Right lobe of liver (tissue), 6 donors: ENCODE results near the gene YLPM1. TPM values are rescaled to one million over a fixed set of nuclear protein-coding genes. Genes with fewer than 3 reads are reported as not detected.

Experiments
- ATAC-seq, 4 donors: fragments of 200-7000 bp; cut with Tn5 transposase; one replicate each; pipeline ENCODE4 v1.9.1; 2020; ENCODE audit warnings: mild to moderate bottlenecking in 4 of 4, moderate library complexity in 4 of 4
- DNase-seq, 3 donors: peaks; one replicate each; pipeline ENCODE4 v3.0.0-alpha.2; 2020
- H3K27ac ChIP-seq, 3 donors: fragments of 200-600 bp; one replicate each; pipeline ENCODE4 v1.8.0; 2022
- H3K27me3 ChIP-seq, 2 donors: fragments of 200-600 bp; one replicate each; pipeline ENCODE4 v1.8.0; 2022
- H3K36me3 ChIP-seq, 4 donors: fragments of 200-600 bp; sonication (generic) in 1 of 4; one replicate each; pipeline versions ENCODE4 v1.5.1 to v1.8.0; 2017 to 2022; ENCODE audit warnings: control low read depth in 1 of 4
- H3K4me1 ChIP-seq, 4 donors: fragments of 200-600 bp; sonication (generic) in 1 of 4; one replicate each; pipeline versions ENCODE4 v1.5.1 to v1.8.0; 2017 to 2022; ENCODE audit warnings: control low read depth in 1 of 4
- H3K4me3 ChIP-seq, 3 donors: fragments of 200-600 bp; one replicate each; pipeline ENCODE4 v1.8.0; 2022
- H3K9me3 ChIP-seq, 4 donors: fragments of 200-600 bp; sonication (generic) in 1 of 4; one replicate each; pipeline versions ENCODE4 v1.5.1 to v1.8.0; 2017 to 2022; ENCODE audit warnings: control low read depth in 1 of 4
- CTCF ChIP-seq, 4 donors: fragments of 200-600 bp in 3 of 4; fragments of 450-650 bp in 1 of 4; IDR thresholded peaks; one replicate each; pipeline versions ENCODE4 v1.5.1 to v1.8.0; 2016 to 2022; ENCODE audit warnings: antibody characterized with exemption in 4 of 4, mild to moderate bottlenecking in 2 of 4
- POLR2A ChIP-seq: fragments of 450-650 bp; IDR thresholded peaks from one replicate; pipeline ENCODE4 v1.6.1; 2017; ENCODE audit warnings: antibody characterized with exemption, mild to moderate bottlenecking
- WGBS: methylation state at CpG from one replicate; pipeline ENCODE4 v1.1.6; 2018; ENCODE audit warnings: low coverage, low lambda C conversion rate; ENCODE audit not compliant: insufficient coverage; ENCODE audit errors: missing lambda C conversion rate; 5-methylcytosine and 5-hydroxymethylcytosine counted together
- intact Hi-C, 2 donors: fragments of 100-400 bp; cut with DNase I; formaldehyde crosslinking; loops; one replicate each; pipeline versions ENCODE4 v1.11.2 to v1.14.1; 2022
- total RNA-seq, 6 experiments: library from RNA; depleted of rRNA in 2 of 6; stranded (reverse); fragments of >200 nt in 2 of 6; fragmentation: NEBNext Ultra II Directional in 3 of 6; extraction: Animal tissue kit (Norgen Biotek cat#: 25700) in 3 of 6; gene quantifications; one replicate each; pipeline versions ENCODE4 v1.1.0 to v1.2.4, GENCODE V29; 2016 to 2023
- donor health status: DM: no; HTN: yes; CAD: no.
- donor health status: DM: no; HTN: no; CAD: no.
- donor health status: DM: no; HTN: no; CAD: no.
- donor health status: DM: no; HTN: yes; CAD: no.
- donor health status: DM: no; HTN: yes; CAD: no.

Gene YLPM1
- total RNA-seq, 6 experiments from 2014 or later, result 14.8 to 20.0 (median 17.1) TPM

- Histone ChIP-seq H3K4me3 (no peak overlapping the region), H3K27me3 (no peaks in the 10 kb centered on the region), H3K4me1 (peaks cover 0 to 25% (median 9%) of the 10 kb centered on the region in 4 donors), H3K36me3 (no peaks in the 10 kb centered on the region), H3K9me3 (no peaks in the 10 kb centered on the region), H3K27ac (peak overlapping the region in 1 of 3 donors; percentile 22)
- ATAC-seq, result no peak
- WGBS, result 28% methylated on average over 3 of the region's 3 CpGs
- intact Hi-C loops, result no loop called here
- TF ChIP-seq CTCF (IDR thresholded peaks at IDR 0.05), result no peak
- no peak for TF ChIP-seq POLR2A
- DNase-seq, result no peak
Observed at GRCh38 chr14:74879427-74880182, 116.5 kb downstream of the YLPM1 start.

GRCh38 chr14:74881431-74882102 is 118.5 kb downstream of the YLPM1 start, which contains the start of gene DLST:
DLST (plus strand) TSS chr14:74881916; CDS start chr14:74881954, 38 bp downstream.
- intact Hi-C loops, result no loop called here
- 20% methylated on average over 1 of the region's 53 CpGs for WGBS
- TF ChIP-seq CTCF (IDR thresholded peaks at IDR 0.05) (no peak), POLR2A (peak; percentile 81)
- H3K27ac ChIP-seq, result peak within 1 kb of the TSS; percentile 83 to 93 (median 91)
- peaks cover 0 to 31% (median 9%) of the 10 kb centered on the region in 4 donors for H3K4me1 ChIP-seq
- ATAC-seq (peak; percentile 98 to 99 (median 98)), DNase-seq (peak; percentile 89 to 91 (median 89))
- H3K9me3 ChIP-seq, result no peaks in the 10 kb centered on the region
- peak within 1 kb of the TSS; percentile 90 to 99 (median 96) for H3K4me3 ChIP-seq
- H3K27me3 ChIP-seq, result no peaks in the 10 kb centered on the region
- H3K36me3 ChIP-seq, result no peaks in the 10 kb centered on the region

GRCh38 chr14:74882103-74882920 is 119.2 kb downstream of the YLPM1 start:
- no peaks in the 10 kb centered on the region for H3K27me3 ChIP-seq
- ATAC-seq (peak; percentile 32 to 52 (median 46)), DNase-seq (peak in 2 of 3 donors; percentile 49 to 63)
- peaks cover 0 to 39% (median 9%) of the 10 kb centered on the region in 4 donors for H3K4me1 ChIP-seq
- 2% methylated on average over 25 of the region's 49 CpGs for WGBS
- peak overlapping the region; percentile 90 to 99 (median 96) for H3K4me3 ChIP-seq
- intact Hi-C loops, result no loop called here
- H3K9me3 ChIP-seq, result no peaks in the 10 kb centered on the region
- no peaks in the 10 kb centered on the region for H3K36me3 ChIP-seq
- no peak for TF ChIP-seq CTCF (IDR thresholded peaks at IDR 0.05)
- TF ChIP-seq POLR2A, result no peak
- peak overlapping the region; percentile 83 to 93 (median 91) for H3K27ac ChIP-seq

Other genes with a start within 250 kb of the YLPM1 start
- 1 to 10 TPM in 3 of 6 experiments, under 1 TPM in 3; 0.46 to 3.5 (median 1.7) TPM for gene LTBP2, start 151.1 kb upstream of the YLPM1 start, total RNA-seq
- 10 to 100 TPM; 12.7 to 17.9 (median 15.9) TPM for gene AREL1, start 50.2 kb upstream of the YLPM1 start, total RNA-seq
- gene FCF1, start 50.2 kb upstream of the YLPM1 start, total RNA-seq, result 10 to 100 TPM; 19.4 to 25.7 (median 22.5) TPM
- not detected for gene PROX2, start 112.8 kb downstream of the YLPM1 start, total RNA-seq
- 100 to 1,000 TPM in 1 of 6 experiments, 10 to 100 TPM in 5; 63.8 to 112 (median 68.8) TPM for gene DLST, start 118.6 kb downstream of the YLPM1 start, total RNA-seq
- gene RPS6KL1, start 159.9 kb downstream of the YLPM1 start, total RNA-seq, result 1 to 10 TPM; 3.9 to 7.9 (median 4.9) TPM
- 1 to 10 TPM in 5 of 6 experiments, under 1 TPM in 1; 0.55 to 4.2 (median 2.1) TPM for gene PGF, start 192.3 kb downstream of the YLPM1 start, total RNA-seq
- gene EIF2B2, start 239.6 kb downstream of the YLPM1 start, total RNA-seq, result 10 to 100 TPM; 16.1 to 37.5 (median 20.1) TPM